ENCODE data around the gene EVI5. TPM values are rescaled to one million over a fixed set of nuclear protein-coding genes. Genes with fewer than 3 reads are reported as not detected.

The EVI5 gene
- total RNA-seq, 1 donor: 58.7 TPM

DNA sequence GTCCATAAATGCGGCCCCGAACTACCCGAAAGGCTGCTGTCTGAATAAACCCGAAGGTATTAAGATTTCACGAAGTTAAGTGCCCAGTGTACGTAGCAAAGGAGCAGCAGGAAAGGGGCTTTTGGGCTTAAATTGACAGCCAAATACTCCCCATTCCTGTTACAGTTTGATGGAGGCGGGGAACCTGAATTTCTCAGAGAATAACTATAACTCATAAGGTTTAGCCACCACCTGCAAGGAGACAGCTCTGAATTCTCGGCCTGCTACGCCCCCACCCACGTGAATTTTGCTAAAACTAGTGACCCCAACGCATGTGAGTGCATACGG is 303.3 kb downstream of the EVI5 start:
- TF ChIP-seq, protein P1, sequence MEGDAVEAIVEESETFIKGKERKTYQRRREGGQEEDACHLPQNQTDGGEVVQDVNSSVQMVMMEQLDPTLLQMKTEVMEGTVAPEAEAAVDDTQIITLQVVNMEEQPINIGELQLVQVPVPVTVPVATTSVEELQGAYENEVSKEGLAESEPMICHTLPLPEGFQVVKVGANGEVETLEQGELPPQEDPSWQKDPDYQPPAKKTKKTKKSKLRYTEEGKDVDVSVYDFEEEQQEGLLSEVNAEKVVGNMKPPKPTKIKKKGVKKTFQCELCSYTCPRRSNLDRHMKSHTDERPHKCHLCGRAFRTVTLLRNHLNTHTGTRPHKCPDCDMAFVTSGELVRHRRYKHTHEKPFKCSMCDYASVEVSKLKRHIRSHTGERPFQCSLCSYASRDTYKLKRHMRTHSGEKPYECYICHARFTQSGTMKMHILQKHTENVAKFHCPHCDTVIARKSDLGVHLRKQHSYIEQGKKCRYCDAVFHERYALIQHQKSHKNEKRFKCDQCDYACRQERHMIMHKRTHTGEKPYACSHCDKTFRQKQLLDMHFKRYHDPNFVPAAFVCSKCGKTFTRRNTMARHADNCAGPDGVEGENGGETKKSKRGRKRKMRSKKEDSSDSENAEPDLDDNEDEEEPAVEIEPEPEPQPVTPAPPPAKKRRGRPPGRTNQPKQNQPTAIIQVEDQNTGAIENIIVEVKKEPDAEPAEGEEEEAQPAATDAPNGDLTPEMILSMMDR (IDR thresholded peaks at IDR 0.05; ENCODE audit: insufficient read depth, low read depth, low read length): no peak
- H3K4me3 ChIP-seq (ENCODE audit: low read depth, low read length): no peak overlapping the region
- DNase-seq (ENCODE audit: low read depth): no peak

DNA sequence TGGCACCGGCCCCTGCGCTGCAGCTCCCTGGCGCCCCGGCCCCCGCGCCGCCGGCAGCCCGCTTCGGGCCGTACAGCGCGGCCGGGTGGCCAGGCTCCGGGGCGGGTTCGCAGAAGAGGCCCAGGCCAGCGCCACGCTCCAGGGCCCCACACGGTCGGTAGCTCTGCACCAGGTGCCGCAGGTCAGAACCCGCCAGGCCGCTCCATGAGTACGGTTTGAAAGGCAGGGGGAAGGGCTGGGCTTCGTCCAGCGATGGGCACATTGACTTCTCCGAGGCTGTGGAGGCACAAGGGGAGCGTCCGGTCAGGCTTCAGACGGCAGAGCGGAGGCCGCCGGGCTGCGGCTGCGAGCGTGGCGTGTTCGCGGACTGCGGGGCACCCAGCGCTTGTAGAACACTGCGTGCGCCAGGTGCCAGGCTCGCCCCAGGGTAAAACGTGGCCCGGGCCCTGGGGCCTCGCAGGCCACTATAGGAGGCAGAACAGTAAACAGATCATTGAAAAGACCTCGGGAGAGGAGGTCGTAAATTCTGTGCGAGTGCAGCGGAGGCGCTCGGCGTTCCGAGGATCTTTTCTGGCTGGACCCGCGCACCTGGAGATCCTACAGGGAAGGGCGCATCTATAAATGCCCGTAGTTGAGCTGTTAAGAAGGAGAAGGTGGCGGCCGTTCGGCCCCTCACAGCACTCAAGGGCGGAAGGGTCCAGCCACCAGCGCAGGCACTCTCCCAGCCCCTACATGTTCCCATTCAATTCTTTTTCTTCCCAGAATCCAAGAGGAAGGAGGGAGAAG is 303.9 kb downstream of the EVI5 start:
- TF ChIP-seq, protein P1 (IDR thresholded peaks at IDR 0.05; ENCODE audit: insufficient read depth, low read depth, low read length): no peak
- H3K4me3 ChIP-seq (ENCODE audit: low read depth, low read length): no peak overlapping the region
- no peak for DNase-seq (ENCODE audit: low read depth)

DNA sequence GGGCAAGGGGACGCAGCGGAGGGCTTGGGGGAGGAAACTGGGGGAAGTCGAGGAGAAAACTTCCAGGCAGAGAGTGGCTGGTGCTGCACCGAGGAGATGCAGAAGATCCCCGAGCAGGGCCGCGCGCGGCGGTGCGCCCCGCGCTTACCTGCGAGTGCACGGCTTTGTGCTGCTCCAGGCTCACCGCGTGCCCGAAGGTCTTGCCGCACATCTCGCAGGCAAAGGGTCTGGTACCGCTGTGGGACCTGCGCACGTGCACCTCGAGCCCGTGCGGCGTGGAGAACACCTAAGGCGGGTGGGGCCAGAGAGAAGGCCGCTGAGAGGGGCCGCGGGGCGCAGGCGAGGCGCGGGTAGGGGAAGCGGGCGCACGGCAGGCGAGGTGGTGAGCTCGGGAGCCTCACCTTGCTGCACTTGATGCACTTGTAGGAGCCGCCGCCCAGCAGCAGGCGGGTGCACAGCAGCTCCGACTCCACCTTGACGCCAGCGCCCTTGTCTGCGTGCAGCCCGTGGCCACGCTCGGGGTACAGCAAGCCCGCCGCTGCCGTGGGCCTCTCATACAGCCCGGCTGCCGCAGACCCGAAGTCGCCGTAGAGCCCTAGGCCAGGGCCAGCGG is 304.6 kb downstream of the EVI5 start:
- no peak for DNase-seq (ENCODE audit: low read depth)
- no peak overlapping the region for H3K4me3 ChIP-seq (ENCODE audit: low read depth, low read length)
- TF ChIP-seq, protein P1 (IDR thresholded peaks at IDR 0.05; ENCODE audit: insufficient read depth, low read depth, low read length): no peak

DNA sequence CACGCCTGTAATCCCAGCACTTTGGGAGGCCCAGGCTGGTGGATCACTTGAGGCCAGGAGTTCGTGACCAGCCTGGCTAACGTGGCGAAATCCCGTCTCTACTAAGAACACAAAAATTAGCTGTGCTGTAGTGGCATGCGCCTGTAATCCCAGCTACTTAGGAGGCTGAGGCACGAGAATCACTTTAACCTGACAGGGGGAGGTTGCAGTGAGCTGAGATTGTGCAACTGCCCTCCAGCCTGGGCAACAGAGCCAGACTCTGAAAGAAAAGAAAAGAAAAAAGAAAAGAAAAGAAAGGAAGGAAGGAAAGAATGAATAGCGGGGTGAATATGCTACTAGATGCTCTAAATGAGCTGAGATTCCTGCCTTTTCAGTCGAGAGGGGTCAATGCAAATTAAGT is 305.3 kb downstream of the EVI5 start:
- no peak for DNase-seq (ENCODE audit: low read depth)
- H3K4me3 ChIP-seq (ENCODE audit: low read depth, low read length): no peak overlapping the region
- TF ChIP-seq, protein P1 (IDR thresholded peaks at IDR 0.05; ENCODE audit: insufficient read depth, low read depth, low read length): no peak

DNA sequence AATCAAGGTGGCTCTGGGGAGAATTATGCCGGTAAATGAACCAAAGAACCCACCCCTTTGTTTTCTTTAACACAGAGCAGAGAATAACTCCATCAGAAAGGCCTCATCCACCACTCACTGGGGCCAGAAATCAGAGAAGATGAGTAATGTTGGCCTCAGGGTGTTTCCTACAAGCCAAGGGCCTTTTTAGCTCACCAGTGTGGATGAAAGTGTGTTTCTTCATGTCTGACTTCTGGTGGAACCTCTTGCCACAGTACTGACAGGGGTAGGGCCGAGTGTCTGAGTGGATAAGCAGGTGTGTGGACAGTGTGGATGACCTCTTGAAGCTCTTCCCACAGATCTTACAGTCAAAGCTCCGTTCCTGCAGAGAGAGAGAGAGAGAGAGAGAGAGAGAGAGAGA is 306.5 kb downstream of the EVI5 start:
- no peak overlapping the region for H3K4me3 ChIP-seq (ENCODE audit: low read depth, low read length)
- TF ChIP-seq, protein P1 (IDR thresholded peaks at IDR 0.05; ENCODE audit: insufficient read depth, low read depth, low read length): no peak
- DNase-seq (ENCODE audit: low read depth): no peak

DNA sequence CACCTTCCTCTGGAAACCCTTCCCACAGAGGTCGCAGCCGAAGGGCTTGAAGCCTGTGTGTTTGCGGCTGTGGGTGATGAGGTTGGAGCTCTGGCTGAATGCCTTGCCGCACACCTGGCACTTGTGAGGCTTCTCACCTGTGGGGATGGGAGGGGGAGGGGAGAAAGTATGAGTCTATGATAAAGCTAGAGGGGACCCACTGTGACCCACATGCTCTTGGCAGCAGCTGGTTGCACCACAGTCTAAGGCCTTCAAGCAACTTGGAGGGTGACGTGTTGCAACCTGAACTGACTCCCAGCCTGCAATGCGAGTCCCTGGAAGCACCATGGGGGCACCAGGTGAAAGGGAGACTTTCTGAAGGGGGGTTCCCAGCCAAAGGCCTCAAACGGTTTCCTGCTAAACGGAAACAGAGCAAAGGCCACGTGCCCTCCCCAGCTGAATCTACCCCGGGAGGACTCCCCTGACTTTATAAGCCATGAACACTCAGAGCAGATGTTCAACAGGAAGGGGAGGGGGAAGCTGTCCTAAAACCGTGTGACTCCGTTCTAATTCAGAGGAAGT is 308.8 kb downstream of the EVI5 start:
- TF ChIP-seq, protein P1 (IDR thresholded peaks at IDR 0.05; ENCODE audit: insufficient read depth, low read depth, low read length): no peak
- no peak overlapping the region for H3K4me3 ChIP-seq (ENCODE audit: low read depth, low read length)
- no peak for DNase-seq (ENCODE audit: low read depth)
